Upper lobe of left lung (tissue), 4 donors: ENCODE data around the gene CHURC1.

ENCODE experiments used
- EP300 ChIP-seq, 4 donors: sonication (generic); formaldehyde crosslinking; IDR thresholded peaks; one replicate each; pipeline ENCODE4 v1.5.1; 2017; ENCODE audit warnings: antibody characterized with exemption in 4 of 4, control low read depth in 2 of 4
- POLR2AphosphoS5 ChIP-seq, 2 donors: sonication (generic); formaldehyde crosslinking; IDR thresholded peaks; one replicate each; pipeline ENCODE4 v1.5.1; 2017; ENCODE audit warnings: antibody characterized with exemption in 2 of 2
- TF ChIP-seq, protein P1 (sequence below), 6 experiments: fragments of 450-650 bp in 4 of 6; fragments of 200-600 bp in 2 of 6; sonication (generic) in 2 of 6; IDR thresholded peaks; one replicate each; pipeline ENCODE4 v1.5.1; 2016 to 2019; ENCODE audit warnings: antibody characterized with exemption in 6 of 6

GRCh38 chr14:64928239-64929013 is 14.2 kb downstream of the CHURC1 start:
- TF ChIP-seq, protein P1, sequence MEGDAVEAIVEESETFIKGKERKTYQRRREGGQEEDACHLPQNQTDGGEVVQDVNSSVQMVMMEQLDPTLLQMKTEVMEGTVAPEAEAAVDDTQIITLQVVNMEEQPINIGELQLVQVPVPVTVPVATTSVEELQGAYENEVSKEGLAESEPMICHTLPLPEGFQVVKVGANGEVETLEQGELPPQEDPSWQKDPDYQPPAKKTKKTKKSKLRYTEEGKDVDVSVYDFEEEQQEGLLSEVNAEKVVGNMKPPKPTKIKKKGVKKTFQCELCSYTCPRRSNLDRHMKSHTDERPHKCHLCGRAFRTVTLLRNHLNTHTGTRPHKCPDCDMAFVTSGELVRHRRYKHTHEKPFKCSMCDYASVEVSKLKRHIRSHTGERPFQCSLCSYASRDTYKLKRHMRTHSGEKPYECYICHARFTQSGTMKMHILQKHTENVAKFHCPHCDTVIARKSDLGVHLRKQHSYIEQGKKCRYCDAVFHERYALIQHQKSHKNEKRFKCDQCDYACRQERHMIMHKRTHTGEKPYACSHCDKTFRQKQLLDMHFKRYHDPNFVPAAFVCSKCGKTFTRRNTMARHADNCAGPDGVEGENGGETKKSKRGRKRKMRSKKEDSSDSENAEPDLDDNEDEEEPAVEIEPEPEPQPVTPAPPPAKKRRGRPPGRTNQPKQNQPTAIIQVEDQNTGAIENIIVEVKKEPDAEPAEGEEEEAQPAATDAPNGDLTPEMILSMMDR (IDR thresholded peaks at IDR 0.05) = no peak
- no peak for TF ChIP-seq EP300 (IDR thresholded peaks at IDR 0.05)
- TF ChIP-seq POLR2AphosphoS5 (IDR thresholded peaks at IDR 0.05) = no peak
